Activated T-cell treated with anti-CD3 and anti-CD28 coated beads, Interleukin-2, amount 50 U/mL, for 72 hours (primary cell): ENCODE measurements around the gene GPC6. TPM values are rescaled to one million over a fixed set of nuclear protein-coding genes. Genes with fewer than 3 reads are reported as not detected.

Source experiments
- ATAC-seq, 2 donors: fragments of 150-1000 bp; cut with Tn5 transposase; replicated peaks in 1 of 2; 2 replicates each; pipeline ENCODE4 v1.10.0; 2021; ENCODE audit warnings: moderate library complexity in 2 of 2, mild to moderate bottlenecking in 1 of 2
- DNase-seq, 2 donors: peaks; one replicate each; pipeline ENCODE4 v3.0.0; 2021 to 2022; ENCODE audit warnings: mixed read lengths in 1 of 2
- H3K27ac Mint-ChIP-seq: one replicate; pipeline ENCODE4 v1.8.0; 2022; ENCODE audit warnings: mild to moderate bottlenecking, moderate library complexity, mixed read lengths
- H3K27me3 Mint-ChIP-seq: one replicate; pipeline ENCODE4 v1.8.0; 2022; ENCODE audit warnings: low read depth, mixed read lengths
- H3K36me3 Mint-ChIP-seq, 2 donors: one replicate each; pipeline ENCODE4 v1.8.0; 2022; ENCODE audit warnings: mixed read lengths in 2 of 2, mild to moderate bottlenecking in 1 of 2; ENCODE audit not compliant: insufficient read depth in 2 of 2
- H3K4me1 Mint-ChIP-seq: one replicate; pipeline ENCODE4 v1.8.0; 2022; ENCODE audit warnings: low read depth, mixed read lengths
- H3K4me3 Mint-ChIP-seq, 2 donors: one replicate each; pipeline ENCODE4 v1.8.0; 2022; ENCODE audit warnings: mild to moderate bottlenecking in 2 of 2, mixed read lengths in 2 of 2, moderate library complexity in 2 of 2
- H3K9me3 Mint-ChIP-seq, 2 donors: one replicate each; pipeline ENCODE4 v1.8.0; 2022; ENCODE audit warnings: mixed read lengths in 2 of 2
- total RNA-seq, 2 donors: library from RNA; stranded (reverse); gene quantifications; one replicate each; pipeline ENCODE4 v1.2.3, GENCODE V29; 2022

The GPC6 gene
- total RNA-seq, 2 donors from 2014 or later = not detected

- peaks cover 10% of the 10 kb centered on the region for H3K27me3 Mint-ChIP-seq
- no peak overlapping the region for H3K4me3 Mint-ChIP-seq
- H3K27ac Mint-ChIP-seq = no peak overlapping the region
- DNase-seq = no peak
- ATAC-seq = no peak
- no peaks in the 10 kb centered on the region for H3K9me3 Mint-ChIP-seq
- H3K36me3 Mint-ChIP-seq = no peaks in the 10 kb centered on the region
- no peaks in the 10 kb centered on the region for H3K4me1 Mint-ChIP-seq
Observed at GRCh38 chr13:94389604-94390351, 1163.2 kb downstream of the GPC6 start.

- H3K4me1 Mint-ChIP-seq = no peaks in the 10 kb centered on the region
- H3K9me3 Mint-ChIP-seq = no peaks in the 10 kb centered on the region
- ATAC-seq = no peak
- no peak overlapping the region for H3K27ac Mint-ChIP-seq
- no peak for DNase-seq
- no peaks in the 10 kb centered on the region for H3K36me3 Mint-ChIP-seq
- peaks cover 10% of the 10 kb centered on the region for H3K27me3 Mint-ChIP-seq
- H3K4me3 Mint-ChIP-seq = no peak overlapping the region
Observed at GRCh38 chr13:94390881-94391280, 1164.3 kb downstream of the GPC6 start.

- H3K27ac Mint-ChIP-seq = no peak overlapping the region
- no peak overlapping the region for H3K4me3 Mint-ChIP-seq
Observed at GRCh38 chr13:94394723-94395122, 1168.1 kb downstream of the GPC6 start.

GRCh38 chr13:94395860-94396259, 1169.3 kb downstream of the GPC6 start:
- Mint-ChIP-seq H3K36me3 (no peaks in the 10 kb centered on the region), H3K27ac (no peak overlapping the region), H3K4me1 (peaks cover 8% of the 10 kb centered on the region), H3K27me3 (peaks cover 8% of the 10 kb centered on the region), H3K4me3 (no peak overlapping the region), H3K9me3 (peaks cover 0 to 1% of the 10 kb centered on the region in 2 donors)
- no peak for ATAC-seq
- DNase-seq = no peak

More at GRCh38 chr13:94394723-94395122, 1168.1 kb downstream of the GPC6 start:
- ATAC-seq = no peak
- no peak for DNase-seq
- Mint-ChIP-seq H3K36me3 (no peaks in the 10 kb centered on the region), H3K27me3 (peaks cover 8% of the 10 kb centered on the region), H3K4me1 (peaks cover 6% of the 10 kb centered on the region), H3K9me3 (peaks cover 0 to 1% of the 10 kb centered on the region in 2 donors)

GRCh38 chr13:94399812-94400211, 1173.2 kb downstream of the GPC6 start:
- DNase-seq = no peak
- H3K9me3 Mint-ChIP-seq = peaks cover 0 to 1% of the 10 kb centered on the region in 2 donors
- peaks cover 8% of the 10 kb centered on the region for H3K27me3 Mint-ChIP-seq
- no peak overlapping the region for H3K4me3 Mint-ChIP-seq
- ATAC-seq = no peak
- H3K4me1 Mint-ChIP-seq = peaks cover 8% of the 10 kb centered on the region
- no peak overlapping the region for H3K27ac Mint-ChIP-seq
- no peaks in the 10 kb centered on the region for H3K36me3 Mint-ChIP-seq

GRCh38 chr13:94400874-94401273, 1174.3 kb downstream of the GPC6 start:
- Mint-ChIP-seq H3K4me3 (no peak overlapping the region), H3K9me3 (peaks cover 0 to 1% of the 10 kb centered on the region in 2 donors), H3K27ac (no peak overlapping the region), H3K27me3 (peaks cover 8% of the 10 kb centered on the region), H3K36me3 (no peaks in the 10 kb centered on the region), H3K4me1 (peaks cover 8% of the 10 kb centered on the region)
- DNase-seq = no peak
- no peak for ATAC-seq

GRCh38 chr13:94408314-94409036, 1181.9 kb downstream of the GPC6 start:
- Mint-ChIP-seq H3K4me3 (no peak overlapping the region), H3K4me1 (peaks cover 16% of the 10 kb centered on the region), H3K27me3 (peaks cover 9% of the 10 kb centered on the region), H3K9me3 (peaks cover 0 to 3% of the 10 kb centered on the region in 2 donors), H3K36me3 (peaks cover 0 to 3% of the 10 kb centered on the region in 2 donors), H3K27ac (no peak overlapping the region)
- no peak for DNase-seq
- no peak for ATAC-seq

GRCh38 chr13:94411747-94412146, 1185.1 kb downstream of the GPC6 start:
- DNase-seq (peak in 1 of 2 donors; percentile 13), ATAC-seq (peak; percentile 86 to 91)
- Mint-ChIP-seq H3K4me1 (peaks cover 35% of the 10 kb centered on the region), H3K4me3 (no peak overlapping the region), H3K27me3 (peaks cover 9% of the 10 kb centered on the region), H3K36me3 (peaks cover 2 to 9% of the 10 kb centered on the region in 2 donors), H3K27ac (no peak overlapping the region), H3K9me3 (peaks cover 0 to 4% of the 10 kb centered on the region in 2 donors)

GRCh38 chr13:94412870-94413597, 1186.4 kb downstream of the GPC6 start:
- no peak for DNase-seq
- Mint-ChIP-seq H3K27me3 (peaks cover 9% of the 10 kb centered on the region), H3K36me3 (peaks cover 6 to 15% of the 10 kb centered on the region in 2 donors), H3K9me3 (peaks cover 2 to 7% of the 10 kb centered on the region in 2 donors), H3K4me1 (peaks cover 44% of the 10 kb centered on the region), H3K4me3 (no peak overlapping the region), H3K27ac (no peak overlapping the region)
- ATAC-seq = no peak

- ATAC-seq (no peak), DNase-seq (no peak)
- H3K27me3 Mint-ChIP-seq = peaks cover 6% of the 10 kb centered on the region
- H3K36me3 Mint-ChIP-seq = peaks cover 8 to 15% of the 10 kb centered on the region in 2 donors
- H3K9me3 Mint-ChIP-seq = peaks cover 4 to 7% of the 10 kb centered on the region in 2 donors
- H3K27ac Mint-ChIP-seq = no peak overlapping the region
- H3K4me1 Mint-ChIP-seq = peaks cover 50% of the 10 kb centered on the region
- H3K4me3 Mint-ChIP-seq = no peak overlapping the region
Observed at GRCh38 chr13:94413598-94413944, 1187.0 kb downstream of the GPC6 start.

GRCh38 chr13:94414141-94414540, 1187.5 kb downstream of the GPC6 start:
- H3K36me3 Mint-ChIP-seq = peaks cover 9 to 14% of the 10 kb centered on the region in 2 donors
- H3K4me3 Mint-ChIP-seq = no peak overlapping the region
- DNase-seq = no peak
- no peak overlapping the region for H3K27ac Mint-ChIP-seq
- H3K4me1 Mint-ChIP-seq = peaks cover 56% of the 10 kb centered on the region
- peaks cover 4 to 7% of the 10 kb centered on the region in 2 donors for H3K9me3 Mint-ChIP-seq
- H3K27me3 Mint-ChIP-seq = peaks cover under 1% of the 10 kb centered on the region
- no peak for ATAC-seq

- Mint-ChIP-seq H3K9me3 (peaks cover 4 to 7% of the 10 kb centered on the region in 2 donors), H3K4me1 (peaks cover 61% of the 10 kb centered on the region), H3K4me3 (no peak overlapping the region), H3K27me3 (no peaks in the 10 kb centered on the region), H3K27ac (no peak overlapping the region), H3K36me3 (peaks cover 9 to 18% of the 10 kb centered on the region in 2 donors)
- ATAC-seq (no peak), DNase-seq (no peak)
Observed at GRCh38 chr13:94414708-94415107, 1188.1 kb downstream of the GPC6 start.
